ENCODE measurements around the gene TNKS2.

The TNKS2 gene

GRCh38 chr10:91768123-91768522 lies 30.1 kb upstream of the TNKS2 start:
- Histone ChIP-seq H3K4me3 (replicated peaks; ENCODE audit: insufficient read depth, low read length) (no peak overlapping the region), H3K27me3 (ENCODE audit: insufficient read depth, poor library complexity, severe bottlenecking) (no peaks in the 10 kb centered on the region), H3K27ac (replicated peaks) (no peak overlapping the region)
- DNase-seq (ENCODE audit: low read depth in 1 of 2, low spot score in 1 of 2): peak in 1 of 2 experiments; percentile 34
- TF ChIP-seq, protein P1, sequence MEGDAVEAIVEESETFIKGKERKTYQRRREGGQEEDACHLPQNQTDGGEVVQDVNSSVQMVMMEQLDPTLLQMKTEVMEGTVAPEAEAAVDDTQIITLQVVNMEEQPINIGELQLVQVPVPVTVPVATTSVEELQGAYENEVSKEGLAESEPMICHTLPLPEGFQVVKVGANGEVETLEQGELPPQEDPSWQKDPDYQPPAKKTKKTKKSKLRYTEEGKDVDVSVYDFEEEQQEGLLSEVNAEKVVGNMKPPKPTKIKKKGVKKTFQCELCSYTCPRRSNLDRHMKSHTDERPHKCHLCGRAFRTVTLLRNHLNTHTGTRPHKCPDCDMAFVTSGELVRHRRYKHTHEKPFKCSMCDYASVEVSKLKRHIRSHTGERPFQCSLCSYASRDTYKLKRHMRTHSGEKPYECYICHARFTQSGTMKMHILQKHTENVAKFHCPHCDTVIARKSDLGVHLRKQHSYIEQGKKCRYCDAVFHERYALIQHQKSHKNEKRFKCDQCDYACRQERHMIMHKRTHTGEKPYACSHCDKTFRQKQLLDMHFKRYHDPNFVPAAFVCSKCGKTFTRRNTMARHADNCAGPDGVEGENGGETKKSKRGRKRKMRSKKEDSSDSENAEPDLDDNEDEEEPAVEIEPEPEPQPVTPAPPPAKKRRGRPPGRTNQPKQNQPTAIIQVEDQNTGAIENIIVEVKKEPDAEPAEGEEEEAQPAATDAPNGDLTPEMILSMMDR (IDR thresholded peaks at IDR 0.05; ENCODE audit: insufficient read depth, low read length): no peak
- TF ChIP-seq GABPA (IDR thresholded peaks at IDR 0.05; ENCODE audit: low read depth) (no peak), REST (IDR thresholded peaks at IDR 0.05; ENCODE audit: insufficient replicate concordance, low read depth) (no peak), SPI1 (IDR thresholded peaks at IDR 0.05; ENCODE audit: borderline replicate concordance, low read depth) (no peak), POLR2AphosphoS5 (IDR thresholded peaks at IDR 0.05; ENCODE audit: low read depth) (no peak)

- no peaks in the 10 kb centered on the region for H3K27me3 ChIP-seq (ENCODE audit: insufficient read depth, poor library complexity, severe bottlenecking)
- no peak overlapping the region for H3K27ac ChIP-seq (replicated peaks)
- DNase-seq (ENCODE audit: low read depth in 1 of 2, low spot score in 1 of 2): no peak
- TF ChIP-seq POLR2AphosphoS5 (IDR thresholded peaks at IDR 0.05; ENCODE audit: low read depth) (no peak), REST (IDR thresholded peaks at IDR 0.05; ENCODE audit: insufficient replicate concordance, low read depth) (no peak), SPI1 (IDR thresholded peaks at IDR 0.05; ENCODE audit: borderline replicate concordance, low read depth) (no peak), GABPA (IDR thresholded peaks at IDR 0.05; ENCODE audit: low read depth) (no peak)
- TF ChIP-seq, protein P1 (IDR thresholded peaks at IDR 0.05; ENCODE audit: insufficient read depth, low read length): no peak
- no peak overlapping the region for H3K4me3 ChIP-seq (replicated peaks; ENCODE audit: insufficient read depth, low read length)
Measured at GRCh38 chr10:91771907-91772306, 26.3 kb upstream of the TNKS2 start.

GRCh38 chr10:91772461-91772860 lies 25.8 kb upstream of the TNKS2 start:
- no peak overlapping the region for H3K27ac ChIP-seq (replicated peaks)

More at GRCh38 chr10:91772461-91772860, 25.8 kb upstream of the TNKS2 start:
- DNase-seq (ENCODE audit: low read depth in 1 of 2, low spot score in 1 of 2): no peak
- no peak for TF ChIP-seq SPI1 (IDR thresholded peaks at IDR 0.05; ENCODE audit: borderline replicate concordance, low read depth)
- TF ChIP-seq GABPA (IDR thresholded peaks at IDR 0.05; ENCODE audit: low read depth): no peak
- TF ChIP-seq, protein P1 (IDR thresholded peaks at IDR 0.05; ENCODE audit: insufficient read depth, low read length): no peak
- TF ChIP-seq POLR2AphosphoS5 (IDR thresholded peaks at IDR 0.05; ENCODE audit: low read depth): no peak
- no peak for TF ChIP-seq REST (IDR thresholded peaks at IDR 0.05; ENCODE audit: insufficient replicate concordance, low read depth)
- Histone ChIP-seq H3K4me3 (replicated peaks; ENCODE audit: insufficient read depth, low read length) (no peak overlapping the region), H3K27me3 (ENCODE audit: insufficient read depth, poor library complexity, severe bottlenecking) (no peaks in the 10 kb centered on the region)

Data from HL-60 (cell line).